Epithelial cell of proximal tubule (primary cell): ENCODE data around the gene PALD1. TPM values are rescaled to one million over a fixed set of nuclear protein-coding genes. Genes with fewer than 3 reads are reported as not detected.

Experiments used
- DNase-seq: peaks from one replicate; pipeline ENCODE4 v3.0.0-alpha.2; 2011; ENCODE audit warnings: low read depth
- H3K4me3 ChIP-seq: 2 replicates; pipeline ENCODE4 v1.5.1; 2011; ENCODE audit warnings: low read depth, mild to moderate bottlenecking, low read length
- total RNA-seq: library from RNA; depleted of rRNA; stranded (reverse); fragments of >200 nt; gene quantifications from 2 replicates; pipeline ENCODE4 v1.2.3, GENCODE V29; 2015
- TF ChIP-seq, protein P1 (sequence below): conservative IDR thresholded peaks from 2 replicates; pipeline ENCODE4 v1.5.1; 2012; ENCODE audit warnings: low read depth, mild to moderate bottlenecking, low read length

Gene PALD1
- total RNA-seq, 1 donor from 2014 or later, result 3.3 TPM

- no peak overlapping the region for H3K4me3 ChIP-seq
- DNase-seq, result no peak
- TF ChIP-seq, protein P1, sequence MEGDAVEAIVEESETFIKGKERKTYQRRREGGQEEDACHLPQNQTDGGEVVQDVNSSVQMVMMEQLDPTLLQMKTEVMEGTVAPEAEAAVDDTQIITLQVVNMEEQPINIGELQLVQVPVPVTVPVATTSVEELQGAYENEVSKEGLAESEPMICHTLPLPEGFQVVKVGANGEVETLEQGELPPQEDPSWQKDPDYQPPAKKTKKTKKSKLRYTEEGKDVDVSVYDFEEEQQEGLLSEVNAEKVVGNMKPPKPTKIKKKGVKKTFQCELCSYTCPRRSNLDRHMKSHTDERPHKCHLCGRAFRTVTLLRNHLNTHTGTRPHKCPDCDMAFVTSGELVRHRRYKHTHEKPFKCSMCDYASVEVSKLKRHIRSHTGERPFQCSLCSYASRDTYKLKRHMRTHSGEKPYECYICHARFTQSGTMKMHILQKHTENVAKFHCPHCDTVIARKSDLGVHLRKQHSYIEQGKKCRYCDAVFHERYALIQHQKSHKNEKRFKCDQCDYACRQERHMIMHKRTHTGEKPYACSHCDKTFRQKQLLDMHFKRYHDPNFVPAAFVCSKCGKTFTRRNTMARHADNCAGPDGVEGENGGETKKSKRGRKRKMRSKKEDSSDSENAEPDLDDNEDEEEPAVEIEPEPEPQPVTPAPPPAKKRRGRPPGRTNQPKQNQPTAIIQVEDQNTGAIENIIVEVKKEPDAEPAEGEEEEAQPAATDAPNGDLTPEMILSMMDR, result no peak
Measured at GRCh38 chr10:70596110-70596798, 117.7 kb downstream of the PALD1 start.

DNA sequence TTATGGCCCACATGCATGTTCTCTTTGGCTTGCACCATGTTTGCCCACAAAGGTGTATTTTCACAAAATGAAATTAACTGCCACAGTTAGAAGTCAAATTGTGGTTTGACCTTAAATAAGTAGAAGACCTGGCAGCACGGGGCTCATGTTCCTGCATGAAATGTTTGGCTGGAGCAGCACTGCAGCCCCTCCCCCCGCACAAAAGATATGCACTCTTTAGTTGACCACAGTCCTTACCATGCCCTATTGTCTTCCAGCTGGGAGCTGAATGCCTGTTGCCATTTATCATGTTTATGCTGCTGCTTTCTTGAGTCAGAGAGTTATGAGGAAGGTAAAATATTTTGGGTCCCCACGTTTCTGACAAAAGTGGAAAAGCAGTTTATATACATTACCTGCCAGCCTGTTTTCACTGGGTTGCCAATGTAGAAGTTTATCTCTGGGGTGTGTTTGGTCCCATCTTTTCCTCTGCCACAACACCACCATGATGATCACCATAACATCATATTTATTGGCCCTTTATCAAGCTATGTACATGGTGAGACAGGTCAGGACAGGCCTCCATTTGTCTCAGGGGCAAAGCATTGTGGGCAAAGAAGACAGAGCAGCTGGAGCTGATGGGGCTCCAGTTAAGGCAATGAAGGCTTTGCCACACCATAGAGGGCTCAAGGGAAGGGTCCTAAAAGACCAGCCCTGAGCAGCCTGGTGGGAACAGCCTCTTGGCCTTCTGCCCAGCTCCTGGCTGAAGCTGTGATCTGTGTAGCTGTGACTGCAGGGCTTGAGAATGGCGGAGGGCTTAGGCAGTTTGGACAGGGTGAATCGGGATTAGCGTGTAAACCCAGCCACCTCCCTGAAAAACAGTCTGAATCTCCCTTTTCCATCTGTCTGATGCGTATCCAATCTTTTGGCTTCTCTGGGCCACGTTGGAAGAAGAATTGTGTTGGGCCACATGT, 118.6 kb downstream of the PALD1 start:
- TF ChIP-seq, protein P1, result no peak
- DNase-seq, result no peak
- no peak overlapping the region for H3K4me3 ChIP-seq

DNA sequence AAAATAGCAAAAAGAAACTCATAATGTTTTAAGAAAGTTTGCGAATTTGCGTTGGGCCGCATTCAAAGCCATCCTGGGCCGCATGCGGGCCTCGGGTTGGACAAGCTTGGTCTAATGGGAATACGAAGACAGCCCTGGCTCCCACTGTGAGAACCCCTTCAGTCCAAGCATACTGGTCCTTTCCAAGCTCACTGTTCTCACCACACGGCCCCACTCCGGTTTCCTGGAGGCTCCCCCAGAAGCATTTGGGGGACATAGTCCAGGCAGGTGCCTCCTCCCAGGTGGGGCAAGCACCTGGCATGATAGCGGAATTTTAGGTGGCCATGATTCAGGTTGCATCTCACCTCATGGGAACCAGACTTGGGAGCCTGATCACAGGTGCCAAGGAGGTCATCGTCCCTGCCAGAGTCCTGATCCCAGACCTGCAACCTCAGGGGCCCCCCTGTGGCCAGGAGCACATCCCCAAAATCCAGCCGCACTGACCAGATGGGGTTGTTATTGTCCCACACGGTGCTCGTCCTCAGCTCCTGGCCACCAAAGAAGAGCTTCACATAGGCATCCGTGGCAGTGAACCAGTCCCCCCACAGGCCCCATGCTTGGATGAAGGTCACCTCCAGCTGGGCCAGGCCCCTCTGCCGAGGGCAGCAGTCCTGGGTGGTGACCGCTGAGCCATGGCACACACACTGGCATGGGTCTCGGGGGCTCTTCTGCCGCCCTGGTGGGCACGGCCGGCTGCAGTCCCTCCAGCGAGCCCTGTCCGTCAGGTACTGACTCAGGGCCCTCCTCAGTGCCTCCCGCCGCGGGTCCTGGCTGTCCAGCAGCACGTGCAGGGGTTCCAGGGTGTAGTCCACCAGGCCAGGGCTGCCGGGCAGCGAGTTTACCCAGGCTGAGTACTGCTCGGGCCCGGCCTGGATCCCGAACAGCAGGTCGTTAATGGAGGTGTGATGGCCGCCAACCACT, 119.6 kb downstream of the PALD1 start:
- no peak for DNase-seq
- H3K4me3 ChIP-seq, result no peak overlapping the region
- TF ChIP-seq, protein P1, result no peak

GRCh38 chr10:70598857-70599295, 120.3 kb downstream of the PALD1 start:
- no peak overlapping the region for H3K4me3 ChIP-seq
- TF ChIP-seq, protein P1, result no peak
- no peak for DNase-seq

GRCh38 chr10:70599319-70599718, 120.8 kb downstream of the PALD1 start:
- H3K4me3 ChIP-seq, result no peak overlapping the region
- TF ChIP-seq, protein P1, result no peak

GRCh38 chr10:70599791-70600190, 121.2 kb downstream of the PALD1 start:
- TF ChIP-seq, protein P1, result no peak
- no peak for DNase-seq
- no peak overlapping the region for H3K4me3 ChIP-seq

More at GRCh38 chr10:70599319-70599718, 120.8 kb downstream of the PALD1 start:
- DNase-seq, result no peak
